GM18873 (cell line): ENCODE data around the gene PRELID2.
"Not testable (repeated sequence)": the region's sequence is repeated elsewhere in the genome, so short reads cannot be mapped to it uniquely, and the experiment has no call there.

Experiments
- ATAC-seq: cut with Tn5 transposase; IDR thresholded peaks from one replicate; pipeline ENCODE4 v1.9.1; 2021; ENCODE audit warnings: mild to moderate bottlenecking, moderate library complexity, moderate number of reproducible peaks; ENCODE audit not compliant: unreplicated experiment, low FRiP score

PRELID2 gene

GRCh38 chr5:145800181-145800580, 35.0 kb downstream of the PRELID2 start:
- no peak for ATAC-seq

- not testable (repeated sequence) for ATAC-seq
These were observed 36.6 kb downstream of the PRELID2 start for GRCh38 chr5:145798503-145798902.

DNA sequence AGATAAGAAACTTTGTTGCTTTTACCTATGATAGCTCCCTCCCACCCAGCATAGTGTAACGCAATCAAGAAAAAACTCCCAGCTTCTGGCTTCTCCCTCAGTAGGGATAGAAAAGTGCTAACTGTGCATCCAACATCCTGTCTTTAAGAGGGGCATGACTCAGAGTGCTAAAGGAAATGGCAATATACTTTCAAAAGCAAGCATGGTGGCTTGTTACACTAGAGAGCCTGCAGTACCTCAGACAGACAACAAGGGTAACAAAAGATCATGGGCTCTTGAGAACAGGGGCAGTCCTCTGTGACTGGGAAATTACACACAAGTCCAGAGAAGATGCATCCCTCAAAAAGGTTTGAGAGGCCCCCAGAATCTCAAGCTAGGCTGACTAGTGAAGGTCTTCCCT, 37.8 kb downstream of the PRELID2 start:
- ATAC-seq = no peak

DNA sequence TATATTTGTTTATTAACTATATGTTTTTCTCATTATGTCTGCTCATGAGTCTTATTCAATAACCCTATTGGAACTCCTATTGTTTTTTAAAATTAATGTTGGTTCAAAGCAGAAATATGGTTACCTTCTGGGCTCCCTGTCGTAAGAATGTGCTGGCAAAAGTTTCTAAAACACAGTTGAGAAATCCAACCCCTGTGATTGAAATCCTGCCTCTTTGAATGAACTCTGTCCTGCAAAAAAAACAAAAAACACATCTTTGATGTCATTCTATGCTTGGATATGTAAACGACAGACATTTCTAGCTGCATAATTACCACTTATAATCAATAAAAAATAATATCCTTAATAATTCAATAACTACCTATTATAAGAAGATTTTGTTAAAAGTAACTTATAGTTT, 38.8 kb downstream of the PRELID2 start:
- ATAC-seq = no peak

- no peak for ATAC-seq
These were observed 41.6 kb downstream of the PRELID2 start for GRCh38 chr5:145793574-145793973.

- ATAC-seq = no peak
These were observed 42.3 kb downstream of the PRELID2 start for GRCh38 chr5:145792840-145793239.

DNA sequence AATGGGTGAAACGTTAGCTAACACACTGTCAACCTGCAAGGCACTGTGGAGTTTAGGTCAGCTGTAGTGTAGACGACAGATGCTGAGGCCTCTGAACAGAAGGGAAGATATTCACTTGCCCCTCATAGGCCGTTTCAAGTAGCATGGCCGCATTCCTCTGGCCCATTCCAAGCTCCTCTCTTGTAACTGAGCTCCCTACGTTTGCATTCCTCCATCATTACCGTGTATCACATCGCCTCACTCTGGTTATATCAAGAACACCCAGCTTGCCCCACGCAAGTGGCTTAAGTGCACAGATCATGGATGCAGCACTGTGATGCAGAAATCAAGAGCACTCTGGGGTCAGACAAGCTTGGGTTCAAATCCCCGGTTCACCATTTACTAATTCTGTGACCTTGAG, 43.3 kb downstream of the PRELID2 start:
- no peak for ATAC-seq

- ATAC-seq = no peak
These were observed 47.1 kb downstream of the PRELID2 start for GRCh38 chr5:145787996-145788395.

- ATAC-seq = no peak
These were observed 47.6 kb downstream of the PRELID2 start for GRCh38 chr5:145787507-145787906.

DNA sequence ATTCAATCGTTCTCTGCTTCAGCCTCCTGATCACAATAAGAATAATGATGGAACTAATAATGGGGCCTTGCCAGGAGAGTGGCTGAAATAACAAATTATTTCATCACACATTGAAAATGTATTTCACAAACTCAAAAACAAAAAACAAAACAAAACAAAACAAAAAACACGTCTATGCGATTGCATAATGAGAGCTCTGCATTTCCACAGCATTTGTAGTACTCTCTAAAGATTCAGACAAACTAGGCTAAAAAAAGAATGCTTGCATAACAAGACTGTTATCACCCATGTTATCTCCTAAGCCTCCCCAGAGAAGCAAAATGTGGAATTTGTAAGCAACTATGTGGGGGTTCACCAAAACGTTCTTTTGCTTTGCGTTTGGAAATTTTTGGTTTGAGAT, 48.1 kb downstream of the PRELID2 start:
- no peak for ATAC-seq

GRCh38 chr5:145780982-145781381, 54.2 kb downstream of the PRELID2 start:
- no peak for ATAC-seq

DNA sequence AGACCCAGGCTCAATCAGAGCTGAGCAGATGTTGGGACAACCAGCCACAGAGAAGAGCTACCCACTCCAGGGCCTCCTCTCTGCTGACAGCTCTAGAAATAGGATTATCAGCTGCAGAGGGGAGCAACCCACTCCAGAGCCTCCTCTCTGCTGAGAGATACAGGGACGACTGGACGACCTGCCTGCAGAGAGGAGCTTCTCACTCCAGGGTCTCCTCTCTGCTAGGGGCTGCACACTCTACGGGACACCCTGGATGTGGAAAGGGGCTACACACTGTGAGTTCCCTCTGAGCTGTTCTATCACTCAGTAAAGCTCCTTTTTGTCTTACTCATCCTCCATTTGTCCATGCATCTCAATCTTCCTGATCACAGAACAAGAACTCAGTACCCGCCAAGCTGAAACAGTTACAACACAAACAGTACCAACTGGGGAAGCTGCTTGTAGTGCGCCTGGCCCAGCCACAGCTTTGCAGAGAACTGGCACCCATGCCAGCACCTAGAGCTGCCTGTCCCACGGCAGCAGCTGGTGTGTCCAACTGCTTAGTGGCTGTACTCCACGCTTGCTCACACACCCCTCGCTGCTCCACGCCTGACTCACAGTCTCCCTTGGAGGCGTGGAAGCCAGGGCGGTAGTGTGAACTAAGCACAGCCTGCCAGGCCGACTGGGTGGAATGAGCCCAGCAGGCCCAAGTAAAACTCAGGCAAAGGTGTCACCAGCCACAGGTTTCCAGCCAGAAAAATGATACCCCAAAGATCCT, 56.8 kb downstream of the PRELID2 start:
- ATAC-seq = no peak

GRCh38 chr5:145777445-145778063, 57.6 kb downstream of the PRELID2 start:
- no peak for ATAC-seq

- no peak for ATAC-seq
These were observed 58.3 kb downstream of the PRELID2 start for GRCh38 chr5:145776886-145777285.

- ATAC-seq = no peak
These were observed 59.2 kb downstream of the PRELID2 start for GRCh38 chr5:145775893-145776444.

- ATAC-seq = no peak
These were observed 59.7 kb downstream of the PRELID2 start for GRCh38 chr5:145775411-145775810.

DNA sequence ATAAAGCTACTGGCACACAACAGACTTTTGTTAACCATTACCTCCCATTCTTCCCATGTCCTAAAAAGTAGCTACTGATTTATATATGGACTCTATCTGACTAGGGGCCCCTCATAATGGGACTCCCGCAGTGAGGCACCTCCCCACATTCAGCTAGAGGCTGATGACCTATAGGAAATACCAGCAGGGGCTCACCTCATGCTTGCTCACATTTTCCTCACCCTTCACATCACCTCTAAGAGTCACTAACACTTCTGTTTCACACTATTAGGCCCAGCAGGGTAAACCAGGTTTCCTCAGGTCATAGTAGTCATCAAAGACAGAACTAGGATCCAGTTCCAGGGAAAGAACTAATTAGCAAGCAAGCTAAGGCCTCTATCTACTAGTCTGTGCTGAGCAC, 60.7 kb downstream of the PRELID2 start:
- no peak for ATAC-seq

DNA sequence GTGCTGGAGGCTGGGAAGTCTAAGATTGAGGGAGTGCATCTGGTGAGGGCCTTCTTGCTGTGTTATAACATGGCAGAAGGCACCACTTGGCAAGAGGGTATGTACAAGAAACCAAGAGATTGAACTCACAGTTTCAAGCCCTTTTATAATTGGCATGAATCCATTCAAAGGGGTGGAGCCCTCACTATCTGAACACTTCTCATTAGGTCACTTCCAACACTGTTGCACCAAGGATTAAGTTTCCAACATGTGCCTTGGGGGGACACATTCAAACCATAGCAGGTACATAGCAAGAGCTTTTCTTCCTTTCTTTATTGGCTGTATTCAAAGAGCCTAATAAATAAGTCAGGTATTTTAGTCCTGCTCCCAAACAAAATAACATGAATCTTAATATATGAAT, 62.7 kb downstream of the PRELID2 start:
- no peak for ATAC-seq

DNA sequence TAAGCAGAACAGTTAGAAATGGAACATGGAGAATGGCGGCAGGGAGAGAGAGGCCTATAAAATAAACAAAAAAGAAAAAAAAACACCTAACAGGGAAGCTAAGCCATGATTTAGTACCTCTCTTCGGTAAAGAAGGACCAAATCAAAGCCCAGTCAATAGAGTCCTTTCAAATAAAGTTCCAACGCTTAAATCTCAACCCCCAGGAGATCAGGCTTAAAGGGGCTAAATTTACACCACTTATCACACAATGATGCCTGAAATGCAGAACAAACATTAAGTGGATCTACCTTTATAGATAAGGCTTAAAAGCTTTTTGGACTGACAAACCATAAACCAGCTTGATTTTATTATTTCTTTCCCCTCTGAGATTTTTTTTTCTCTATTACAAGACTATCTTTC, 66.3 kb downstream of the PRELID2 start:
- ATAC-seq = no peak

- no peak for ATAC-seq
These were observed 70.8 kb downstream of the PRELID2 start for GRCh38 chr5:145764325-145764724.

GRCh38 chr5:145762833-145763232, 72.3 kb downstream of the PRELID2 start:
- ATAC-seq = no peak

GRCh38 chr5:145761254-145761653, 73.9 kb downstream of the PRELID2 start:
- no peak for ATAC-seq
